ENCODE results near the gene BLTP2. TPM values are rescaled to one million over a fixed set of nuclear protein-coding genes. Genes with fewer than 3 reads are reported as not detected.

The BLTP2 gene
- total RNA-seq, 1 experiment from 2014 or later, result 139 TPM

DNA sequence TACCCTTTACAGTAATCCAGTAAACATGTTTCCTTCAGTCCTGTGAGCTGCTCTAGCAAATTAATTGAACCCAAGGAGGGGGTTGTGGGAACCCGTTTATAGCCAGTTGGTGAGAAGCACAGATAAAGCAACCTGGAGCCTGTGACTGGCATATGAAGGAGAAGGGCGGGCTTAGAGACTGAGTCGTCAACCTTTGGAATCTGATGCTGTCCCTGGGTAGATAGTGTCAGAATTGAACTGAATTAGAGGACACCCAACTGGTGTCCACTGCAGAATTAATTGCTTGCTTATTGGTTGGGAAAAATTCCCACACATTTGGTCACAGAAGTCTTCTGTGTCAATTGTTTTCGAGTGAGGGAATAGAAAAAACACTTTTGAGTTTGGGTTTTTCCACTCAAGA, 18.1 kb downstream of the BLTP2 start:
- Mint-ChIP-seq H3K27me3 (ENCODE audit: low read depth) (no peaks in the 10 kb centered on the region), H3K27ac (no peak overlapping the region), H3K36me3 (peaks cover 70% of the 10 kb centered on the region), H3K4me3 (no peak overlapping the region), H3K4me1 (no peaks in the 10 kb centered on the region), H3K9me3 (no peaks in the 10 kb centered on the region)
- ATAC-seq (no peak), DNase-seq (ENCODE audit: low spot score) (no peak)
- TF ChIP-seq KAT7 (CRISPR knock-in tag; IDR thresholded peaks at IDR 0.05; ENCODE audit: borderline replicate concordance) (no peak), FOXK1 (CRISPR knock-in tag; IDR thresholded peaks at IDR 0.05) (no peak), IRF2 (CRISPR knock-in tag; IDR thresholded peaks at IDR 0.05; ENCODE audit: borderline replicate concordance, low read depth) (no peak), ZNF671 (CRISPR knock-in tag; IDR thresholded peaks at IDR 0.05) (no peak), NR2C2 (CRISPR knock-in tag; IDR thresholded peaks at IDR 0.05) (no peak), TEAD4 (CRISPR knock-in tag; IDR thresholded peaks at IDR 0.05) (no peak), NR3C1 (CRISPR knock-in tag; conservative IDR thresholded peaks at IDR 0.05; ENCODE audit: low read depth) (no peak)
- TF ChIP-seq, protein P1, sequence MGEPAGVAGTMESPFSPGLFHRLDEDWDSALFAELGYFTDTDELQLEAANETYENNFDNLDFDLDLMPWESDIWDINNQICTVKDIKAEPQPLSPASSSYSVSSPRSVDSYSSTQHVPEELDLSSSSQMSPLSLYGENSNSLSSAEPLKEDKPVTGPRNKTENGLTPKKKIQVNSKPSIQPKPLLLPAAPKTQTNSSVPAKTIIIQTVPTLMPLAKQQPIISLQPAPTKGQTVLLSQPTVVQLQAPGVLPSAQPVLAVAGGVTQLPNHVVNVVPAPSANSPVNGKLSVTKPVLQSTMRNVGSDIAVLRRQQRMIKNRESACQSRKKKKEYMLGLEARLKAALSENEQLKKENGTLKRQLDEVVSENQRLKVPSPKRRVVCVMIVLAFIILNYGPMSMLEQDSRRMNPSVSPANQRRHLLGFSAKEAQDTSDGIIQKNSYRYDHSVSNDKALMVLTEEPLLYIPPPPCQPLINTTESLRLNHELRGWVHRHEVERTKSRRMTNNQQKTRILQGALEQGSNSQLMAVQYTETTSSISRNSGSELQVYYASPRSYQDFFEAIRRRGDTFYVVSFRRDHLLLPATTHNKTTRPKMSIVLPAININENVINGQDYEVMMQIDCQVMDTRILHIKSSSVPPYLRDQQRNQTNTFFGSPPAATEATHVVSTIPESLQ (CRISPR knock-in tag; IDR thresholded peaks at IDR 0.05), result no peak
- TF ChIP-seq, protein P2, sequence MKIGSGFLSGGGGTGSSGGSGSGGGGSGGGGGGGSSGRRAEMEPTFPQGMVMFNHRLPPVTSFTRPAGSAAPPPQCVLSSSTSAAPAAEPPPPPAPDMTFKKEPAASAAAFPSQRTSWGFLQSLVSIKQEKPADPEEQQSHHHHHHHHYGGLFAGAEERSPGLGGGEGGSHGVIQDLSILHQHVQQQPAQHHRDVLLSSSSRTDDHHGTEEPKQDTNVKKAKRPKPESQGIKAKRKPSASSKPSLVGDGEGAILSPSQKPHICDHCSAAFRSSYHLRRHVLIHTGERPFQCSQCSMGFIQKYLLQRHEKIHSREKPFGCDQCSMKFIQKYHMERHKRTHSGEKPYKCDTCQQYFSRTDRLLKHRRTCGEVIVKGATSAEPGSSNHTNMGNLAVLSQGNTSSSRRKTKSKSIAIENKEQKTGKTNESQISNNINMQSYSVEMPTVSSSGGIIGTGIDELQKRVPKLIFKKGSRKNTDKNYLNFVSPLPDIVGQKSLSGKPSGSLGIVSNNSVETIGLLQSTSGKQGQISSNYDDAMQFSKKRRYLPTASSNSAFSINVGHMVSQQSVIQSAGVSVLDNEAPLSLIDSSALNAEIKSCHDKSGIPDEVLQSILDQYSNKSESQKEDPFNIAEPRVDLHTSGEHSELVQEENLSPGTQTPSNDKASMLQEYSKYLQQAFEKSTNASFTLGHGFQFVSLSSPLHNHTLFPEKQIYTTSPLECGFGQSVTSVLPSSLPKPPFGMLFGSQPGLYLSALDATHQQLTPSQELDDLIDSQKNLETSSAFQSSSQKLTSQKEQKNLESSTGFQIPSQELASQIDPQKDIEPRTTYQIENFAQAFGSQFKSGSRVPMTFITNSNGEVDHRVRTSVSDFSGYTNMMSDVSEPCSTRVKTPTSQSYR (CRISPR knock-in tag; IDR thresholded peaks at IDR 0.05), result no peak
- TF ChIP-seq, protein P3, sequence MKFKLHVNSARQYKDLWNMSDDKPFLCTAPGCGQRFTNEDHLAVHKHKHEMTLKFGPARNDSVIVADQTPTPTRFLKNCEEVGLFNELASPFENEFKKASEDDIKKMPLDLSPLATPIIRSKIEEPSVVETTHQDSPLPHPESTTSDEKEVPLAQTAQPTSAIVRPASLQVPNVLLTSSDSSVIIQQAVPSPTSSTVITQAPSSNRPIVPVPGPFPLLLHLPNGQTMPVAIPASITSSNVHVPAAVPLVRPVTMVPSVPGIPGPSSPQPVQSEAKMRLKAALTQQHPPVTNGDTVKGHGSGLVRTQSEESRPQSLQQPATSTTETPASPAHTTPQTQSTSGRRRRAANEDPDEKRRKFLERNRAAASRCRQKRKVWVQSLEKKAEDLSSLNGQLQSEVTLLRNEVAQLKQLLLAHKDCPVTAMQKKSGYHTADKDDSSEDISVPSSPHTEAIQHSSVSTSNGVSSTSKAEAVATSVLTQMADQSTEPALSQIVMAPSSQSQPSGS (CRISPR knock-in tag; IDR thresholded peaks at IDR 0.05; ENCODE audit: borderline replicate concordance, low read depth), result no peak
- TF ChIP-seq, protein P4, sequence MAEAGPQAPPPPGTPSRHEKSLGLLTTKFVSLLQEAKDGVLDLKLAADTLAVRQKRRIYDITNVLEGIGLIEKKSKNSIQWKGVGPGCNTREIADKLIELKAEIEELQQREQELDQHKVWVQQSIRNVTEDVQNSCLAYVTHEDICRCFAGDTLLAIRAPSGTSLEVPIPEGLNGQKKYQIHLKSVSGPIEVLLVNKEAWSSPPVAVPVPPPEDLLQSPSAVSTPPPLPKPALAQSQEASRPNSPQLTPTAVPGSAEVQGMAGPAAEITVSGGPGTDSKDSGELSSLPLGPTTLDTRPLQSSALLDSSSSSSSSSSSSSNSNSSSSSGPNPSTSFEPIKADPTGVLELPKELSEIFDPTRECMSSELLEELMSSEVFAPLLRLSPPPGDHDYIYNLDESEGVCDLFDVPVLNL (CRISPR knock-in tag; IDR thresholded peaks at IDR 0.05; ENCODE audit: borderline replicate concordance, low read depth), result no peak
- TF ChIP-seq, protein P5, sequence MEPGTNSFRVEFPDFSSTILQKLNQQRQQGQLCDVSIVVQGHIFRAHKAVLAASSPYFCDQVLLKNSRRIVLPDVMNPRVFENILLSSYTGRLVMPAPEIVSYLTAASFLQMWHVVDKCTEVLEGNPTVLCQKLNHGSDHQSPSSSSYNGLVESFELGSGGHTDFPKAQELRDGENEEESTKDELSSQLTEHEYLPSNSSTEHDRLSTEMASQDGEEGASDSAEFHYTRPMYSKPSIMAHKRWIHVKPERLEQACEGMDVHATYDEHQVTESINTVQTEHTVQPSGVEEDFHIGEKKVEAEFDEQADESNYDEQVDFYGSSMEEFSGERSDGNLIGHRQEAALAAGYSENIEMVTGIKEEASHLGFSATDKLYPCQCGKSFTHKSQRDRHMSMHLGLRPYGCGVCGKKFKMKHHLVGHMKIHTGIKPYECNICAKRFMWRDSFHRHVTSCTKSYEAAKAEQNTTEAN (CRISPR knock-in tag; IDR thresholded peaks at IDR 0.05), result no peak
- TF ChIP-seq, protein P6, sequence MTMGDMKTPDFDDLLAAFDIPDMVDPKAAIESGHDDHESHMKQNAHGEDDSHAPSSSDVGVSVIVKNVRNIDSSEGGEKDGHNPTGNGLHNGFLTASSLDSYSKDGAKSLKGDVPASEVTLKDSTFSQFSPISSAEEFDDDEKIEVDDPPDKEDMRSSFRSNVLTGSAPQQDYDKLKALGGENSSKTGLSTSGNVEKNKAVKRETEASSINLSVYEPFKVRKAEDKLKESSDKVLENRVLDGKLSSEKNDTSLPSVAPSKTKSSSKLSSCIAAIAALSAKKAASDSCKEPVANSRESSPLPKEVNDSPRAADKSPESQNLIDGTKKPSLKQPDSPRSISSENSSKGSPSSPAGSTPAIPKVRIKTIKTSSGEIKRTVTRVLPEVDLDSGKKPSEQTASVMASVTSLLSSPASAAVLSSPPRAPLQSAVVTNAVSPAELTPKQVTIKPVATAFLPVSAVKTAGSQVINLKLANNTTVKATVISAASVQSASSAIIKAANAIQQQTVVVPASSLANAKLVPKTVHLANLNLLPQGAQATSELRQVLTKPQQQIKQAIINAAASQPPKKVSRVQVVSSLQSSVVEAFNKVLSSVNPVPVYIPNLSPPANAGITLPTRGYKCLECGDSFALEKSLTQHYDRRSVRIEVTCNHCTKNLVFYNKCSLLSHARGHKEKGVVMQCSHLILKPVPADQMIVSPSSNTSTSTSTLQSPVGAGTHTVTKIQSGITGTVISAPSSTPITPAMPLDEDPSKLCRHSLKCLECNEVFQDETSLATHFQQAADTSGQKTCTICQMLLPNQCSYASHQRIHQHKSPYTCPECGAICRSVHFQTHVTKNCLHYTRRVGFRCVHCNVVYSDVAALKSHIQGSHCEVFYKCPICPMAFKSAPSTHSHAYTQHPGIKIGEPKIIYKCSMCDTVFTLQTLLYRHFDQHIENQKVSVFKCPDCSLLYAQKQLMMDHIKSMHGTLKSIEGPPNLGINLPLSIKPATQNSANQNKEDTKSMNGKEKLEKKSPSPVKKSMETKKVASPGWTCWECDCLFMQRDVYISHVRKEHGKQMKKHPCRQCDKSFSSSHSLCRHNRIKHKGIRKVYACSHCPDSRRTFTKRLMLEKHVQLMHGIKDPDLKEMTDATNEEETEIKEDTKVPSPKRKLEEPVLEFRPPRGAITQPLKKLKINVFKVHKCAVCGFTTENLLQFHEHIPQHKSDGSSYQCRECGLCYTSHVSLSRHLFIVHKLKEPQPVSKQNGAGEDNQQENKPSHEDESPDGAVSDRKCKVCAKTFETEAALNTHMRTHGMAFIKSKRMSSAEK (CRISPR knock-in tag; IDR thresholded peaks at IDR 0.05; ENCODE audit: borderline replicate concordance), result no peak
- TF ChIP-seq, protein P7, sequence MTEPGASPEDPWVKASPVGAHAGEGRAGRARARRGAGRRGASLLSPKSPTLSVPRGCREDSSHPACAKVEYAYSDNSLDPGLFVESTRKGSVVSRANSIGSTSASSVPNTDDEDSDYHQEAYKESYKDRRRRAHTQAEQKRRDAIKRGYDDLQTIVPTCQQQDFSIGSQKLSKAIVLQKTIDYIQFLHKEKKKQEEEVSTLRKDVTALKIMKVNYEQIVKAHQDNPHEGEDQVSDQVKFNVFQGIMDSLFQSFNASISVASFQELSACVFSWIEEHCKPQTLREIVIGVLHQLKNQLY (CRISPR knock-in tag; IDR thresholded peaks at IDR 0.05), result no peak
- ChIA-PET CTCF (no interaction called here), POLR2A (no interaction called here)

Data from WTC11 (cell line).